ENCODE measurements around the gene ELOVL5. TPM values are rescaled to one million over a fixed set of nuclear protein-coding genes. Genes with fewer than 3 reads are reported as not detected.

ELOVL5 gene
- total and polyA plus RNA-seq, 2 experiments from 2014 or later = 83.3 to 180 TPM

- Histone ChIP-seq H2AFZ (no peak overlapping the region), H3K36me3 (ENCODE audit: insufficient read depth) (no peaks in the 10 kb centered on the region), H3K9me2 (ENCODE audit: insufficient read depth) (no peaks in the 10 kb centered on the region), H3K27ac (ENCODE audit: low read depth) (no peak overlapping the region), H3K4me1 (ENCODE audit: insufficient read depth) (peaks cover 12% of the 10 kb centered on the region; the same call in 1 of the 2 replicates), H3K79me2 (replicated peaks; ENCODE audit: insufficient read depth) (no peaks in the 10 kb centered on the region), H3F3A (replicated peaks; ENCODE audit: low read depth) (no peaks in the 10 kb centered on the region), H3K4me2 (no peak overlapping the region), H3K4me3 (no peak overlapping the region), H4K20me1 (replicated peaks; ENCODE audit: insufficient read depth) (no peaks in the 10 kb centered on the region), H3K27me3 (ENCODE audit: insufficient read depth) (no peaks in the 10 kb centered on the region)
- peaks cover 26% of the 10 kb centered on the region for H3K9me3 Mint-ChIP-seq
- no peak overlapping the region for H3K4me3 Mint-ChIP-seq
- peaks cover 18% of the 10 kb centered on the region for H3K4me1 Mint-ChIP-seq
- H3K27me3 Mint-ChIP-seq (ENCODE audit: insufficient read depth, low read depth, poor library complexity) = peaks cover 10% of the 10 kb centered on the region
- peaks cover 7% of the 10 kb centered on the region for H3K36me3 Mint-ChIP-seq (ENCODE audit: low read depth)
- ATAC-seq = no peak
- TF ChIP-seq REST (IDR thresholded peaks at IDR 0.05; ENCODE audit: unreplicated experiment) (no peak), ZNF462 (CRISPR knock-in tag; IDR thresholded peaks at IDR 0.05) (no peak), CREB1 (CRISPR knock-in tag; IDR thresholded peaks at IDR 0.05; ENCODE audit: low read depth) (no peak), STAT1 (IDR thresholded peaks at IDR 0.05; ENCODE audit: unreplicated experiment) (no peak), POLR2AphosphoS5 (IDR thresholded peaks at IDR 0.05; ENCODE audit: low read depth) (no peak), ZNF331 (CRISPR knock-in tag; IDR thresholded peaks at IDR 0.05; ENCODE audit: low read depth) (no peak), EZH2phosphoT487 (IDR thresholded peaks at IDR 0.05; ENCODE audit: unreplicated experiment) (no peak), EZH2 (IDR thresholded peaks at IDR 0.05; ENCODE audit: low read depth, unreplicated experiment) (no peak), JUNB (IDR thresholded peaks at IDR 0.05; ENCODE audit: unreplicated experiment) (no peak), CTCF (conservative IDR thresholded peaks at IDR 0.05; ENCODE audit: low read depth in 2 of 2) (no peak), NANOG (IDR thresholded peaks at IDR 0.05; ENCODE audit: borderline replicate concordance) (no peak), ZNF114 (CRISPR knock-in tag; IDR thresholded peaks at IDR 0.05) (no peak)
- TF ChIP-seq, protein P1, sequence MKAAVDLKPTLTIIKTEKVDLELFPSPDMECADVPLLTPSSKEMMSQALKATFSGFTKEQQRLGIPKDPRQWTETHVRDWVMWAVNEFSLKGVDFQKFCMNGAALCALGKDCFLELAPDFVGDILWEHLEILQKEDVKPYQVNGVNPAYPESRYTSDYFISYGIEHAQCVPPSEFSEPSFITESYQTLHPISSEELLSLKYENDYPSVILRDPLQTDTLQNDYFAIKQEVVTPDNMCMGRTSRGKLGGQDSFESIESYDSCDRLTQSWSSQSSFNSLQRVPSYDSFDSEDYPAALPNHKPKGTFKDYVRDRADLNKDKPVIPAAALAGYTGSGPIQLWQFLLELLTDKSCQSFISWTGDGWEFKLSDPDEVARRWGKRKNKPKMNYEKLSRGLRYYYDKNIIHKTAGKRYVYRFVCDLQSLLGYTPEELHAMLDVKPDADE (IDR thresholded peaks at IDR 0.05) = no peak
- H3K27ac Mint-ChIP-seq = no peak overlapping the region
- DNase-seq (ENCODE audit: low spot score) = no peak
Measured at GRCh38 chr6:53363341-53364079, 14.8 kb upstream of the ELOVL5 start.

Measured in GM23338 (cell line).